ENCODE data around the gene BCL11A.

Gene BCL11A

GRCh38 chr2:60557486-60557864, 4.0 kb upstream of the BCL11A start:
- DNase-seq, result no peak

GRCh38 chr2:60556576-60557485, 3.4 kb upstream of the BCL11A start:
- no peak for DNase-seq

GRCh38 chr2:60556175-60556574, 2.7 kb upstream of the BCL11A start:
- no peak for DNase-seq

GRCh38 chr2:60555783-60556139, 2.3 kb upstream of the BCL11A start:
- no peak for DNase-seq

GRCh38 chr2:60555066-60555782, 1.8 kb upstream of the BCL11A start:
- no peak for DNase-seq

- no peak for DNase-seq
These were observed 1.2 kb upstream of the BCL11A start for GRCh38 chr2:60554646-60555065.

- DNase-seq, result no peak
These were observed 706 bp upstream of the BCL11A start for GRCh38 chr2:60554074-60554645.

GRCh38 chr2:60552851-60553494, 481 bp downstream of the BCL11A start:
- no peak for DNase-seq

GRCh38 chr2:60552078-60552850, 1.2 kb downstream of the BCL11A start:
- DNase-seq, result no peak

- DNase-seq, result no peak
These were observed 2.0 kb downstream of the BCL11A start for GRCh38 chr2:60551240-60552077.

GRCh38 chr2:60550984-60551239, 2.5 kb downstream of the BCL11A start:
- DNase-seq, result no peak

GRCh38 chr2:60550178-60550983, 3.1 kb downstream of the BCL11A start:
- DNase-seq, result no peak

GRCh38 chr2:60549928-60550177, 3.6 kb downstream of the BCL11A start:
- no peak for DNase-seq

- DNase-seq, result no peak
These were observed 4.1 kb downstream of the BCL11A start for GRCh38 chr2:60549238-60549927.

GRCh38 chr2:60548845-60549237, 4.6 kb downstream of the BCL11A start:
- no peak for DNase-seq

- no peak for DNase-seq
These were observed 5.1 kb downstream of the BCL11A start for GRCh38 chr2:60548311-60548710.

- DNase-seq, result no peak
These were observed 5.6 kb downstream of the BCL11A start for GRCh38 chr2:60547841-60548240.

- no peak for DNase-seq
These were observed 6.6 kb downstream of the BCL11A start for GRCh38 chr2:60546756-60547420.

- no peak for DNase-seq
These were observed 8.4 kb downstream of the BCL11A start for GRCh38 chr2:60544954-60545560.

GRCh38 chr2:60544062-60544461, 9.4 kb downstream of the BCL11A start:
- DNase-seq, result no peak
